Urinary bladder (tissue), 4 donors: ENCODE measurements around the gene PTPRN2. TPM values are rescaled to one million over a fixed set of nuclear protein-coding genes. Genes with fewer than 3 reads are reported as not detected.
A peak's percentile ranks its signal among the peaks of the same experiment; 100 is the strongest.

Source experiments
- DNase-seq: peaks from one replicate; pipeline ENCODE4 v3.0.0-alpha.2; 2015; ENCODE audit errors: extremely low spot score
- H3K27ac ChIP-seq: one replicate; pipeline ENCODE4 v1.5.1; 2013; ENCODE audit warnings: low read depth, mild to moderate bottlenecking, moderate library complexity
- H3K36me3 ChIP-seq: one replicate; pipeline ENCODE4 v1.6.1; 2013; ENCODE audit warnings: mild to moderate bottlenecking, moderate library complexity; ENCODE audit not compliant: insufficient read depth
- H3K4me1 ChIP-seq: one replicate; pipeline ENCODE4 v1.6.1; 2013; ENCODE audit warnings: mild to moderate bottlenecking, moderate library complexity; ENCODE audit not compliant: insufficient read depth
- H3K4me3 ChIP-seq: one replicate; pipeline ENCODE4 v1.5.1; 2013; ENCODE audit warnings: low read depth, low read length
- WGBS: extraction: QIAGEN DNeasy Blood & Tissue Kit; methylation state at CpG from one replicate; pipeline ENCODE4 v1.1.7; 2013; 5-methylcytosine and 5-hydroxymethylcytosine counted together
- polyA plus RNA-seq: library from polyadenylated mRNA; stranded (reverse); fragments of 200-250 nt; gene quantifications from one replicate; pipeline ENCODE4 v1.2.3, GENCODE V29; 2013
- total RNA-seq: library from RNA; depleted of rRNA; stranded (reverse); fragments of >200 nt; gene quantifications from one replicate; pipeline ENCODE4 v1.2.3, GENCODE V29; 2014
- donor health status: healthy with polysubstance abuse.
- donor health status: healthy.

PTPRN2 gene
- total and polyA plus RNA-seq, 2 donors: 2.8 to 4.4 TPM

DNA sequence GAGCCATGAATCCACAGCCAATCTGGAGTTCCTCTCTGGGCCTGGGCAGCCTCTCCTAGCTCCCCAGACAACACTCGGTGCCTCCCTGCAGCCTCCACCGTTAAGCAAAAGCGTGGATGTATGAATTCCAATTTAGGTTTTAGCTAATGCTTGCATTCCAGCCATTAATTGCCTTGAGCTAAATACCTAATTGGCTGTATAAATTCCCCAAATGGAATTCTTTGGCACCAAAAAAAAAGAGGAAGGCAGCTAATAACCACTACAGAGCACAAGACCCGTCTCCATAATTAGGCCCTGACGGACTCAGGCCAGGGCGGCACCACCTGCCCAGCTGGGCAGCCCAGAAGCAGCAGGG, 140.5 kb downstream of the PTPRN2 start:
- no peak for DNase-seq
- Histone ChIP-seq H3K4me3 (no peak overlapping the region), H3K4me1 (no peaks in the 10 kb centered on the region), H3K36me3 (no peaks in the 10 kb centered on the region), H3K27ac (no peak overlapping the region)
- WGBS: 81% methylated on average over 6 of the region's 6 CpGs

DNA sequence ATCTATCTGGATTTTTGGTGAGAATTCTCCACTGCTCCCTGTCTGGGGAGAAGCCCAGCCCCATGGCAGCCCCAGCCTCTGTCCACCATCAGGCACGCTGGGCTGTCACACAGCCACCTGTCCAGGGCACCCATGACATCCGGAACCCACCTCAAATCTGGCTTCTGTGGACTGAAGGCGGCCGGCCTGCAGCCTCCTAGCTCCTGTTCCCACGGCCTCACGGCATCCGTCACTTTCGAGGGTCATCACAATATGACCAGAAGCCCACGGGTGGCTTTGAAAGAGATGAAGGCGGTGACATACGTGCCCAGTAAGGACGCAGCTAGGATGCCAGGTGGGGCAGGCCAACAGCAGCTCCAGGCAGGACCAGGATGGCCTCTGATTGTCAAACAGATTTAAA, 140.9 kb downstream of the PTPRN2 start:
- DNase-seq: no peak

DNA sequence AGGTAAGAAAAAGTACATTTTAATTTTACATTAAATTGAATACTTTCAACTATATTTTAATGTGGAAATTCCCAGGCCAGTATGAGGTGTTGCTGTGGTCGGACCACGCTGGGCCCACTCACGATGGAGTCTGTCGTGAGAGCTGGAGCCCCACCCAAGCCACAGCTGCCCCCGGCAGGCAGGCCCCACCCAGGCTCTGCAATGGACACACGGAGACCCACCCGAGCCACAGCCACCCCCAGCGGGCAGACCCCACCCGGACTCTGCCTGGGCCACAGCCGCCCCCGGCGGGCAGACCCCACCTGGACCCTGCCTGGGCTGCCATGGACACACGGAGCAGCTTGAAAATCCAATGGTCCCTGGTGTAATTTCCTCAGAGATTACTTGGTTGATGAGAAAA, 141.3 kb downstream of the PTPRN2 start:
- 89% methylated on average over 13 of the region's 13 CpGs for WGBS
- no peaks in the 10 kb centered on the region for H3K36me3 ChIP-seq
- no peak for DNase-seq
- no peak overlapping the region for H3K4me3 ChIP-seq
- no peak overlapping the region for H3K27ac ChIP-seq
- H3K4me1 ChIP-seq: no peaks in the 10 kb centered on the region

More for the DNA sequence above, 140.9 kb downstream of the PTPRN2 start:
- WGBS: 92% methylated on average over 12 of the region's 12 CpGs
- Histone ChIP-seq H3K4me3 (no peak overlapping the region), H3K4me1 (no peaks in the 10 kb centered on the region), H3K36me3 (no peaks in the 10 kb centered on the region), H3K27ac (no peak overlapping the region)

DNA sequence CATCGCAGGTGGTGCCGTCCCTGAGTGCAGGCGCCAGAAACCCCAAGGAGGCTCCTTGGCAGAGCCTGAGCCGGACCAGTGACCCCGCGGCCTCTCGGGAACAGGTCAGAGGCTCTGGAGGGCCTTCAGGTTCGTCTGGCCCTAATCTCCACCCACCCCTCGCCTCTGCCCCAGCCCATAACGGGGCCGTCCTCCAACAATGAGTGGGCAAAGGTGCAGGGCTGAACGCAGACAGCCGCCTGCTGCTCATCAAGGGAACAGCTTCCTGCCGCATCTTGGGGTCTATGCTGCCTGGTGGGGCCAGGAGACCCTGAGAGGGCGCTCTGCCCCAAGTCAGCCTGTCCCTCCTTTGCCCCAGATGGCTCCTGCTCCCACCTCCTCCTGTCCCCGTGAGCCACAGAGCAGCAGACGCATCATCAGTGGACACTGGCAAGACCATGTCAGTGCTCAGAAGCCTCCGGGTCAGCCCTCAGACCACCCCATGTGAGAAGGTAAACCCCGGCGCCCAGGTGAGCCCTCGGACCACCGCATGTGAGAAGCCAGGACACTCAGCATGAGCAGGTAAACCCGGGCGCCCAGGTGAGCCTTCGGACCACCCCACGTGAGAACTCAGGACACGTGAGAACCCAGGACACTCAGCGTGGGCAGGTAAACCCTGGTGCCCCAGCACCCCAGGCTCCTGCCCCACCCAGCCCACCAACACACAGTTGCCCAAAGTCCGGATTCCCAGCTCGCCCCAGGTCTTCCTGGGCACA, 142.0 kb downstream of the PTPRN2 start:
- no peaks in the 10 kb centered on the region for H3K4me1 ChIP-seq
- H3K27ac ChIP-seq: no peak overlapping the region
- WGBS: 81% methylated on average over 30 of the region's 30 CpGs
- no peak for DNase-seq
- H3K4me3 ChIP-seq: no peak overlapping the region
- H3K36me3 ChIP-seq: no peaks in the 10 kb centered on the region

DNA sequence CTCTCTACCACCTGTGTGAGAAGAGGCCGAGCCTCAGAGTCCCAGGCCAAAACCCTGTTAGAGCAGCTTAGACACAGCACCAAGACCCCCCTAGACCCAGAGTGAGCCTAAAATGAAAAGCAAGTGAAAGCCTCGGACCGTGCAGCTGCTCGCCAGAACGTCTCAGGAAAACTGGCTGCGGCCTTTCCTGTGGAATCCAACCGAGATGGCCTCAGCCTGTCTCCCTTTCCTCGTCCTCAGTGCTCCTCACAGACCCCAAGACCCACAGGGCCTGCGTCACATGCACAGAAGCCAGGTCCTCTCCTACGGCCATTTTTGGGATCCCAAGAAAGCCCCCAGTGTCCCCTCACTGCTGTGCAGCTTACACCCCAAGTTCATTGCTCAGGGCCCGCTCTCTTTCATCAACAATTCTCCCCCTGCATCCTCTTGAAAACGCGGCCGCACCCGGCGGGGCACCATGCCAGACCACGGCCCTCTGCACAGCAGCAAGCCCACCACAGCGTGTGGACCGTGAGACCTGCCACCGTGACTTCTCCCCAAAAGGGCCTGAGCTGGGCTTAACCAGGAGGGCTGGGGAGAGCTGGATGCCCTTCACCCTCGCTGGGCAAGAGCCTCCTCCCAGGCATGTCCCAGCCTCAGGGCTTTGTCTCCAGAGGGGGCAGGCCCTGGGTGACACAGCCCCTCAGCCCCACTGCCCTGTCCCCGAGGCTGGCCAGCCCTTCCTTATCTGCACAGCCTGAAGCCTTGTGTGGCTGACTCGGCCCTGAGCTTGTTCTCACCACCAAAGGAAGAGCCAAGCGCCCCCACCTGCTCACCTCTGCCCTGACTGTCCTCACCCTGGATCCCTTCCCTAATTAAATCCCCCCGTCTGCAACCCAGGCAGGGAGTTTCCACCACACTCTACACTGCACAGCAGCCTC, 142.9 kb downstream of the PTPRN2 start:
- 77% methylated on average over 25 of the region's 25 CpGs for WGBS
- Histone ChIP-seq H3K36me3 (no peaks in the 10 kb centered on the region), H3K4me3 (no peak overlapping the region), H3K27ac (no peak overlapping the region), H3K4me1 (no peaks in the 10 kb centered on the region)
- no peak for DNase-seq

DNA sequence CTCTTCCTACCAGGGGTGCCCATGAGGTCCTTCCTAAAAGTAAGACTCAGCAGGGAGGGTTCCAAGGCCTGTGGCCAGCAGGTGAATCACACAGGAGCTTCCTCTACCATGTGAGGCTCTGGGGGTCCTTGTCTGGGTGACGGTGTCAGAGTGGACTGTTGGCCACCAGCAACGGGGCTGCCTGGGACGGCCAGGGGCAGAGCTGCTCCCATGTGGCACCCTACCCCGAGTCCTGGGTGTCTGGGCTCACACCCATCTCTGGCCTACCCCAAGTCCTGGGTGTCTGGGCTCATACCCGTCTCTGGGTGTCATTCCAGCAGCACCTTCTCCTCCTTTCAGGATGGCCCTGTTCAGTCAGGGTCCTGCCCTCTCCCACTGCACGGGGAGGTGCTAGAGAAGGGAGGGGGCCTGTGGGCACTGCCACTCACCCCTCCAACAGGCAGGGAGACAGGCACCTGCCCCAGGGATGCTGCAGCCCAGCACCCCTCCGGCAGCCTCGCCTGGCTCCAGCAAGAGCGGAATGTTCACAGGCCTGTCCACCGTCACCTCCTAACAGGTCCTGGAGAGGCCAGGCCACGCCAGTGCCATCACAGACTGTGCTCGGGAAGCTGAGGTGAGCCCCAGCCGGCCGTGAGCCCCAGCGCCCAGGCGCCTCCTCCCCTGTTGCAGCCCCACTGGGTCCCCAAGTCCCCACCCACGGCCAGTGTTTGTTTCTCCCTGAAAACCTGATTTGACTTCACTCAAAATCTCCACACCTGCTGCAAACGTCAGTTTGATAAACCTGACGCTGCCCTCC, 143.7 kb downstream of the PTPRN2 start:
- DNase-seq: no peak
- Histone ChIP-seq H3K27ac (no peak overlapping the region), H3K36me3 (no peaks in the 10 kb centered on the region), H3K4me3 (no peak overlapping the region), H3K4me1 (no peaks in the 10 kb centered on the region)
- 86% methylated on average over 19 of the region's 19 CpGs for WGBS

DNA sequence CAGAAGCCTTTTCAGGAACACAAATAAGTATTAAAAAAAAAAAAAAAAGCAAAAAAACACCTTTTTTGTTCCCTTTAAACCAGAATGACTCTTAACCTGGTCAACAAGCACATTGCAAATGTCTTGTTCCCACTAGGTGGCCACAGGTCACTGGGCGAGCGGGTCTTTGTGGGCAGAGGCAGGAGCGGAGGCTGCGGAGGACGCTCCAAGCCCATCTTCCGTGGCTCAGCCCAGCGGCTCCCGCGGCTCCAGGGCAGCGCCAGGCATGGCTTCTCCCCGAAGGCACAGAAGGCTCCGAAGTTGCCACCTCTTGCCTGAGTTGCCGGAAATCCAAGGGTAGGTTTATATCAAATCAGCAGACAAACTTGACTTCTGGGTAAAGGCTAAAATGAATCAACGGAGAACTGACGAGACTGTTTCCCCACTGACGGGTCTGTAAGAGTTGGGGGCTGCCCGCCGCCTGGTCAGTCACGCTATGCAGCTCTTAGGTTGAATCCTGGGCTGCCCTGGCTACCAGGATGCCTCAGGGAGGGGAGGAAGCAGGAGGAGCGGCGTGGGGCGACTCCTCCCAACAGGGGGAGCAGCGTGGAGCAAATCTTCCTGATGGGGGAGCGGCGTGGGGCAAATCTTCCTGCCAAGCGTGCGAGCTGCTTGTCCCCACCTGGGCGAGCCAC, 144.5 kb downstream of the PTPRN2 start:
- Histone ChIP-seq H3K4me1 (no peaks in the 10 kb centered on the region), H3K36me3 (no peaks in the 10 kb centered on the region), H3K4me3 (no peak overlapping the region), H3K27ac (no peak overlapping the region)
- 85% methylated on average over 28 of the region's 28 CpGs for WGBS
- no peak for DNase-seq

DNA sequence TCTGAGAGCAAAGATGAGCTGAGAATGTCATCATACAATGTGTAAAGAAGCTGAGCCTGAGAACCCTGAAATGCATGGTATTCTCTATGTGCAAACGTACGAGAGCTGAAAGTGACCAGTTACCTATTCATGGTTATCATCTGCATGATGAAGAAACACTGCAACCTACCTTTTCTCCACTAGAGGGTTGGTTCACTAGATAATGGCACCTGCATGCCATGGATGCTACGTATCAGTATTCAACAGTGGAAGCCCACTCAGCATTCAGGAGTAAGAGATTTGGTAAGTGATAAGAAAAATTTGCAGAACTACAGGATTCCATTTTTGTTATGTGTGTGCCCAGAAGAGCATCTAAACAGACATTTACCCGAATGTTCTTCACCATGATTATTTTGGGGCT, 145.4 kb downstream of the PTPRN2 start:
- 60% methylated on average over 4 of the region's 4 CpGs for WGBS
- no peaks in the 10 kb centered on the region for H3K36me3 ChIP-seq
- DNase-seq: no peak
- no peak overlapping the region for H3K4me3 ChIP-seq
- no peaks in the 10 kb centered on the region for H3K4me1 ChIP-seq
- no peak overlapping the region for H3K27ac ChIP-seq

DNA sequence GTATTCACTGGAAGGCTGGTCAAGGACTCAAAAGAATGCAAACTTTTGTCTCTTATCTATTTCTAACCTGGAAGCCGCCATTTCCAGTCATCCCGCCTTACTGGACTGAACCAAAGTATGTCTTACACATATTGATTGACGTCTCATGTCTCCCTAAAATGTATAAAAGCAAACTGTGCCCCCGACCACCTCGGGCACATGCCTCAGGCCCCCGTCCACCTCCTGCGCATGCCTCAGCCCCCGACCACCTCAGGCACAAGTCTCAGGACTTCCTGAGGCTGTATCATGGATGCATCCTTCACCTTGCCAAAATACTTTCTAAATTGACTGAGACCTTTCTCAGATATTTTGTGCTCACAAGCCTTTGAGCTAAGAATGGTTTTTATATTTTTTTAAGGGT, 148.6 kb downstream of the PTPRN2 start:
- H3K4me1 ChIP-seq: no peaks in the 10 kb centered on the region
- no peaks in the 10 kb centered on the region for H3K36me3 ChIP-seq
- no peak overlapping the region for H3K4me3 ChIP-seq
- no peak overlapping the region for H3K27ac ChIP-seq
- WGBS: 88% methylated on average over 8 of the region's 8 CpGs
- no peak for DNase-seq

DNA sequence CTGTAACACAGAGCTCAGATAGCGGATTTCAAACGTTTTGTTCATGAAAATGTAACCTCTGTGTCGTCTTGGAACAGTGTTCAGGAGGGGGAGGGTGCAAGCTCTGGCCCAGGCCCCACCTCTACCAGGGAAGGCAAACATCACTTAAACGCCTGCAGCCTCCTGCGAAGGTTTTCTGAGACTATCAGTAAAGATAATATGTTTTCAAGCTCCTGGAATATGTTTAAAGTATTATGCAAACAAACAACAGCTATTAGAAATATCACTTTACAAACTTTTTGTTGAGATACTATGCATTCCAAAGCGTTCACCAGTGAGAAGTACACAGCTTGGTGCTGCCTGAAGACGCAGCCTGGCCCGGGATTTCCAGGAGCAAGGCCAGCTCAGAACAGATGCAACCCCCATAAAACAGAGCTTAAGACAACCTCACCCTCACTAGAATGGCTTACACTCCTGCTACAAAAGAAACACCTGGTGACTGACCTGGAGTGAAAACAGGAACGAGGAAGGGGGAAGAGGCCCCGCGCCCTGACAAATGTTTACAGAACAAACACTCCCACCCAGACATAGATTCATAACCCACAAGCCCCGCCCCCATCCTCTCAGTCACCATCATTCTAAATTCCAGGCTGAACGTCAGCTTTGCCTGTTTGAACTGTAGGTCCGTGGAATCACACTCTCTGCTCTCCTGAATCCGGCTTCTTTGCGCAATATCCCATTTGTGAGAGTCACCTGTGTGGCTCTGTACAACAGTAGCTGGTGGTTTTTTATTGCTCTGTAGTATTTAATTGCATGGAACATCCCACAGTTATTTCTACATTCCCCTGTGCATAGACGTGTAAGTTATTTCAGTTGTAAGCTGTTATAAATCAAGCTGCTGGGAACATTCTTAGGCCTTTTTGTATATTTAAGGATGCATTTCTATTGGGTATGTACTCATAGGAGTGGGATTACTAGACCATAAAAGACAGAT, 155.0 kb downstream of the PTPRN2 start:
- Histone ChIP-seq H3K4me1 (no peaks in the 10 kb centered on the region), H3K27ac (no peak overlapping the region), H3K4me3 (no peak overlapping the region), H3K36me3 (no peaks in the 10 kb centered on the region)
- DNase-seq: peak; percentile 37
- WGBS: 13% methylated on average over 17 of the region's 17 CpGs

DNA sequence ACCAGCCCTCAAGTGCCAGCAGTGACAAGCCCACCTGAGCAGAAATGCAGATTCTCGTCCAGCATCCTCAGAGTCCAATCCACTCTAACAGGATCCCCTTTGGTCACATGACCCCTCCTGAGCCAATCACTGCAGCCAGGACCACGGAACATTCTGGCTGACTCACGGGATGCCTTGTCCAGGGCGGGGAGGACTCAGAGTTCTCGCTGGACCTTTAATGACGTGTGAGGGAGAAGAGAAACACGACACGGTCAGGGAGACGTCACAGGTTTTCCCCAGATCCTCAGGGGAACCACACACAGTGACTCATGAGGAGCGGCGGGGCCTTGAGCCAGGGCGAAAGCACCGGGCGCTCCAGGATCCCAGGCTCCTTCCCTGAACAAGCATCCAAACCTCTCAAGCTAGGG, 155.7 kb downstream of the PTPRN2 start:
- Histone ChIP-seq H3K4me1 (no peaks in the 10 kb centered on the region), H3K36me3 (no peaks in the 10 kb centered on the region), H3K4me3 (no peak overlapping the region), H3K27ac (no peak overlapping the region)
- WGBS: 18% methylated on average over 14 of the region's 14 CpGs
- DNase-seq: peak; percentile 28
